NCI-H748 treated with DMSO at 0.1 percent for 48 hours (cell line): ENCODE data around the gene NLRC3.

ENCODE experiments used
- DNase-seq: peaks from one replicate; lab custom pipeline; 2025; lab: John Stamatoyannopoulos, UW

The NLRC3 gene

GRCh38 chr16:3598236-3598635 lies 21.0 kb upstream of the NLRC3 start:
- no peak for DNase-seq

DNA sequence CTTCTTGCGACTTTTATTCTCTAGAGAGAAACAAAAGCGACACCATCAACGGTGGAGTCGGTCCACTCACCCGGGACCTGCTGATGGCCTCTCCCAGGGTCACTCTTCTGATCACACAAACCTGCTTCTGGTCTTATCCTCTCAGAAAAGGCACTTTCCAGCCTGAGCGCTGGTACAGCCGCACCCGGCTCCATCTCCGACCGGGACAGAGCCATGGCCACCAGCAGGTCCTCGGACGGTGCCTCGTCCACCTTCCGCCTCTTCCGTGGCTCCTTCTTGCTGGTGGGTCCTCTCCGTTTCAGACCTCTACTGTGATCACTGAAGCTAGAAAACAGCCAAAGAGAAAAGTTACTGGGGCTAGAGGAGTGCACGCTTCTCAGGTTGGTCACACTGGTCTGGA lies 20.5 kb upstream of the NLRC3 start:
- no peak for DNase-seq

GRCh38 chr16:3597226-3597625 lies 20.0 kb upstream of the NLRC3 start:
- DNase-seq = no peak

DNA sequence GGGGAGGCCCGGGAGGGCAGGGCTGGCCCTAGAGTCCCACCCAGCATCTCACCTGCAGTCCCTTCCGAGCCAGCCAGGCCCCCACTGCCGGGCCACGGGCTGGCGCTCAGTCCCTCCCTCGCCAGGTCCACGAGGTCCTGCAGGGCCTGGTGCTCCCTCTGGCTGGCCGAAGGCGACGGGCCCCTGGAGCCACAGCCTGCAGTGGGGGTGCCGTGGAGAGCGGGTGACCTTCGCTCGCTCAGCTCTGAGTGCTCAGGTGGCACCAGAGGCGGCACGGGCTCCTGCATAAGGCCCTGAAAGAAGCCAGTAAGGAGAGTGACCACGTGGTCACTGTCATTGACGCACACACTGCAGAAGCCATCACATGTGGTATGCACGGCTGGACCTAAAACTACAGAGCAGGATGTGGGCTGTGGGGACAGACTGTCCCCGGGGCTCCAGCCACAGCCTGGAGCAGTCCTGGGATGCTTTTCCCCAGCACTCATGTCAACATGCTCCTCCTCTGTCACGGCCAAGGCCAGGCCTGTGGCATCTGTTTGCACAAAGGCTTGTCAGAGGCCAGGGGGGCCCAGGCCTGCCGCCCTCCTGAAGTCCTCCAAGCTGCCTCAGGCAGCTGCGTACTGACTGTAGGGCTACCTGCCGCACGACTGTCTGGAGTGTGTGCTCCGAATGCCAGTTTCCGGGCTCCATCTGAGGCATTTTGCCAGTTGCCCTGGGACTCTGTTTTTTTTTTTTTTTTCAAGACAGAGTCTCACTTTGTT lies 19.1 kb upstream of the NLRC3 start:
- no peak for DNase-seq

DNA sequence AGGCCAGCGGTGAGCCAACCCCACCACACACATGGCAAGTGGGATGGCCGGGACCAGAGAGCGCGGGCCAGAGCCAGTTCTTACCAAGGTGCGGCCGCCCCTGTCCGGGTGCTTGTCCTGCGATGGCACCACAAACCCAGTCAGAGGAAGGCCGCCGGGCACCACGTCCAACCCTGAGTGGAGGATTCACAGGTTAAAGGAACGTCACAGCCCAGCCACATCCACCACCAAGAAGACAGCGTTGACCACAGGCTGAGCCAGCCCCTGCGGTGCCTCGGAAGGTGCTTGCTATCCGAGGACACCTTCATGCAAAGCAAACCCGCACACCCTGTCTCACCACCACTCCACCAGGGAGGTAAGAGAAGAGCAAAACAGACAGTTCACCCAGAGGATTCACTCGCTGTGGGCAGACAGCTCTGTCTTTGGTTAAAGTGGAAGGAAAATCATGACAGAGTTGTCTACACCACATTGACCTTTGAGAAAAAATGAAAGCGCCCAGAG lies 18.4 kb upstream of the NLRC3 start:
- no peak for DNase-seq

- no peak for DNase-seq
These were observed 17.9 kb upstream of the NLRC3 start for GRCh38 chr16:3595110-3595486.

DNA sequence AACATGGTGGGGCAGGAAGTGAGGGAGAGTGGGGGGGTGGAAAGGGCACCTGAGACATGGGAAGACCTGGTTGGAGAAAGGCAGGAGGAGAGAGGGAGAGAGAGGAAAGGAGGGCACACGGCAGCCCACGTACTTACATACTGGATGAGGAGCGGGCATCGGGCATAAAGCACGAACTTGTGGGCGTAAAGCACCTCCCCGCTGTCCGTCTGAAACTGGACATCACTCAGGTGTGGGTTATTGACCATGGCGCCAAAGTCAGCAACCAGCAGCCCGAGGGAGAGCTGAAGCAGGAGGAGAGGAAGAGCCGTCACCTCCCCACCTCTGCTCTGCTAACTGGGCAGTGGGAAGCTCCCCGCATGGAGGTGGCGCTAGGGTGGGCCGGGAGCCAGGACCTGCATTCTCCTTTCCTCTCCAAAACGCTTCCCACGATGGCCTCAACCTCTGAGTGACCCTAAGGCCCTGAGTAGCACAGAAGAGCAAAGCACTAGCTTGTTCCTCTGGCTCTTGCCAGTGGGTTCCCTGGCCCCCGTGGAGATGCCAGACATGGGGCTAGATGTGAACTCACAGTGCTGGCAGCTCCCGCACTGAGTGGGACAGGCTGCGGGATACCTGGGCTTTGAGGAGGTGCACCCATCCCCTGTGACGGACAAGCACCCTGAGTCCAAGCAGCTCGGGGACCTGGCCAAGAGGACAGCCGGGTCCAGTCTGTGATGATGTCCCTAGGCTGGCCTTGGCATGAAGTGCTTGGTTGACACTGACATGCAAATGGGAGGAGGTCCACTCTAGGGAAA lies 17.3 kb upstream of the NLRC3 start:
- no peak for DNase-seq

DNA sequence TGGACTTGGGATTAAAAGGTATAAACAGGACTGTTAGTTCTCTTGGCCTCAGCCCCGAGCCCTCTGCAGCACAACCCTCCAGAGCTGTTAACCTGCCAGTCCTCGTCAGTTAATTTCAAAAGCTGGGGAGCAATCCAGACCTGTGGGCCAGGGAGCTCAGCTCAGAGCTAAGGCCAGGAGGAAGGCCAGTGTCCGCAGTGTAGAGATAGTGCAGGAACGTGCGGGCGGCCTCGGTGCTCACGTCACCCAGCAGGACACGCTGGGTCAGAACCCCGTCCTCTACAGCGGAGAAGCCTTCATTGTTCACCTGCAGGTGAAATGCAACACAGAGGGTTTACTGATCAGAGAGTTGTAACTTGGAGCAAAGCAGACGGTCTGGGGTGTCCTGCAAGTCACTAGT lies 15.4 kb upstream of the NLRC3 start:
- no peak for DNase-seq

DNA sequence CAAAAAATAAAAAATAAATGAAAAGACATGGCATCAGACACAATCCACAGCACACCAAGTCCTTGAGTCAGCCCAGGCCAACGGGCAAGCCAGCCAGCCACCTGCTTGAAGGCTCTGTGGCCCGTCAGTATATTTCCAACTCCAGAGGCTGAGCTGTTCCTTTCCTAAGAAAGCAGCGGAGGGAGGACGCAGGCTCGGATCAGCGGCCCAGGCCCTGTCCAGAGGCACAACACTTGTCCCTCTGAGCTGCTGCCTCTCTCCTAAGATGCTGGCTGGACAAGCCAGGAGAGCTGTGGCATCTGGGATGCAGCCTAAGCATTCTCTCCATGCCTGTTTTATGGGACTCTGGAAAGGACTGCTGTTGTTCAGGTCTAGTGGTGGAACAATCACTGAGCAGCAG lies 14.8 kb upstream of the NLRC3 start:
- DNase-seq = no peak

DNA sequence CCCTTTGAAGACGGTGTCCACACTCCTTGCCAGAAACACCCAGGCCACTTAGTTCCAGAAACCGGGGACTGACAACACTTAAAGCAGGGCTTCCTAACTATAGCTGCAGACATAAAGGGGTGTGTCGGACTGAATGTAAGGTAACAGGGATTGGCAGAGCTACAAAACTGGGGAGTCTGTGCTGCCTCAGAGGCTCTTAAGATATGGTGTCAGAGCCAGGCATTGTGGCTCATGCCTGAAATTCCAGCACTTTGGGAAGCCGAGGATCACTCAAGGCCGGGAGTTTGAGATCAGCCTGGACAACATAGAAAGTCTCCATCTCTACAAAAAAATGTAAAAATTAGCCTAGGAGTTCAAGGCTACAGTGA lies 14.2 kb upstream of the NLRC3 start:
- DNase-seq = no peak

DNA sequence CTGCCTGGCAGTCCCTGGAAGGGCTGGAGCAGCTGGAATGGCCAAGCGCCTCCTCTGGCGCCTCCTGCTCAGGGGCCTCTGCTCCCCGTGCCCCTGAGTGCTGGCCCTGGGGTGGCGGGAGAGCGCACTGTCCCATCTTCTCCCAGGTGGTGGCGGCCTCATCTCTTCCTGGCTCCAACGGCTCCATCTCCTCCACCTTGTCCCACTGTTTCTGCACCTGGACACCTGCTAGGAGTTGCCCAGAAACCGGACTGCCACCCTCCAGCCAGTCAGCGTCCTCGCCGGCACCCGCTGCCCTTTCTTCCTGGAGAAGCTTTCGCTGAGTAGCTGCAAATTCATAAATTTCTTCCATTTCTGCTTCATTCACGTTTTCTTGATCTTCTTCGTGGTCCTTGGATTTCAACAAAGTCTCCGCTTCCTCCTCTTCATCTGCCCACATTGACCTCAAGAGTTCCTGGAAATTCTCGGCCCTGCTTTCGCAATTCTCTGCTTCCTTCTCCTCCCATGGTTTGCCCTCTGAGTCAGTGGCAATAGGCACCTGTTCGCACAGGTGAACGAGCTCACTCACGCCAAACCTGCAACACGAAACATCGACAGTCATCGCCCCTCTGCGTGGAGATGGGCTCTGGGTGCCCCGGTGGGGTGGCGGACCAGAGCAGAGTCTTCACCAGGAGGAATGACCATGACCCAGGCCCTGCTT lies 13.7 kb upstream of the NLRC3 start:
- no peak for DNase-seq

DNA sequence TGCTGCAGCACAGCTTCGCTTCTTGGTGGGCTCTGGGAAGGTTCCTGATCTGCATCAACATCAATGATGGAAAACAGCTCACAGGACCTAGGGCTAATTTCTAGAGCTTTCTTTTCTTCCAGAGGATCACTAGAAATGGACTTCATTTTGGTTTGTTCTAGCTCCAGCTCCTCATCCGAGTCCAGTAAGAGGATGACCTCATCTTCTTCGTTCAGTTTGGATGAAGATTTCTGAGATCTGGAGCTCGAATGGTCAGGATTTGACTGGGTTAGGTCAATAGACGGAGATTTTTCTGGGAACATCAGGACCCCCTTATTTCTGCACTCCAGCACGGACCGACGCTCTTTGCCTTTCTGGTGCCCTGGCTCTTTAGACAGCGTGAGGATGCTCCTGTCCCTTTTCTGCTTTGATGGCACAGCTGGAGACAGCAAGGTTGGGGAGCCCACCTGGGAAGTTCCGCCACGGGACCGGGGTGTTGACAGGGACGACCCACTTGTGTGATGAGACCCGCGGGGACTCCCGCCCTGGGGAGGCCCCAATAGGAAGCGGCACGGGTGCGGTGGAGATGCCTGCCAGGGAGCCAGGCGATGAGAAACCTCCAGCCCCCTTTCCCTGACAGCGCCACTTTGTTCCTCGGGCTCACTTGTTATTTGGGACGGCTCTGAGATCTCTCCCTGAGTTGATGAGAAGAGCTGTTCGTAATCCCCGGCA lies 12.9 kb upstream of the NLRC3 start:
- DNase-seq = no peak

GRCh38 chr16:3589441-3589921 lies 12.3 kb upstream of the NLRC3 start:
- DNase-seq = no peak

- no peak for DNase-seq
These were observed 11.8 kb upstream of the NLRC3 start for GRCh38 chr16:3589001-3589400.

DNA sequence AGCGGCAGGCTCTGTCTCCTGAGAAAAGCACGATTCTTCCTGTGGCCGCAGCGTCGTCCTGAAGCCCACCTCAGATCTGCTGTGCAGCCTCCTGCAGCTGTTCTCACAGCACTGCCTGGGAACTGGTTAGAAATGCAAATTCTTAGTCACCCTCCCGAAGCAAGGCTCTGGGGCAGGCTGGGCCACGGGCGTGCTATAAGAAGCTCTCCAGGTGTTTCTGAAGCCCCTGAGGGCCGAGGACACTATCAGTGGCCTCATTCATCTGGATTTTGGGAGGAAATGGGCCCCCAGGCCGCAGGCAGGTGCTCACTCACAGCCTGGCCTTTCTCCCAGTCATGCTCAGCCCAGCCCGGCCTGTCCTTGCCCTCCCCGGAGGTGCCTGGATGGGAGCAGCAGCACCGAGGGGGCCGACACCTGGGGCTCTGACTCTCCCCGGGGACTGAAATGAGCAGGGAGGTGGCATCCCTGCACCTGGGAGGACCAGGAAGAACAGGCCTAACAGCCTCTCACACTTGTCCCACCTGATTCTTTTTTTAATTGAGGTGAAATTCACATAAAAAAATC lies 10.4 kb upstream of the NLRC3 start:
- no peak for DNase-seq

DNA sequence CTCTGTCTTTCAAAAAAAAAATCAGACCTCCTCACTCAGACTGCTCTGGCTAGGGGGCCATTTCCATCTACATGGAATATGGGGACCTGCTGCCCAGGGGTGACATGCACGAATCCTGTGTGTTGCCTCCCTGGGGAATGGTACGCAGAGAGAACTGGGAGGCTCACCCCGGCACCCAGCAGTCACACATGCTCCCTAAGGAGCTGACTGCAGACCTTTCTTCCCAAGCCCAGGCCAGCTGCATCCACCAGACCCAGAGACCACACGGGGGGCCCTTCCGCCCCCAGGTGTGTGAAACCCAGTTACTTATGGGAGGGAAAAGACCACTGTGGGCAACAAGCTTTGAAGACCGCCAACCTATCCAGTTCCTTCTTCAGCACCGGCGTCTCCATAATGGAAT lies 7.2 kb upstream of the NLRC3 start:
- no peak for DNase-seq

DNA sequence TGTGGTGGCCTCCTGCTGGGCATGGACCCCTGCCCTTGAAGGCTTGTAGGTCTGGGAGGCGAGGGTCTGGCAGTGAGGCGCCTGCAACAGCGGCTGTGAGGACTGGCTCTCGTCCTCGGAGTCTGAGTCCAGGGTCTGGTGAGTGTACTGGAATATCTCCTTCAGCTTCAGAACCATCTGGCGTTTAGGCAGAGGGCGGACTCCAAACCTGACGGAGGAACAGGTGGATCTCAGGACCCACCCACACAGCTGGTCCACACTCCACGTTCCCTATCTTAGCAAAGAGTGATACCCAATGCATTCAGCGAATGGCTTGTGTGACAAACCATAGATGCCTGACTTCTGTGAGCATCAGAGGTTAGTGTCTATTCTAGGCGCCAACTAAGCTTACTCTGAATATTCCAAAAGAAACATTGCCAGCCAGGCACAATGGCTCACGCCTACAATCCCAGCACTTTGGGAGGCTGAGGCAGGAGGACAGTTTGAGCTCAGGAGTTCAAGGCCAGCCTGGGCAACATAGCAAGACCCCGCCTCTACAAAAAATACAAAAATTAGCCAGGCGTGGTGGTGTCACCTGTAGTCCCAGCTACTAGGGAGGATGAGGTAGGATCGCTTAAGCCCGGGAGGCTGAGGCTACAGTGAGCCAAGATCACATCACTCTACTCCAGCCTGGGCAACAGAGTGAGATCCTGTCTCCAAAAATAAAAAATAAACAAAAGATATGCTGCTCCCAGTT lies 6.3 kb upstream of the NLRC3 start:
- no peak for DNase-seq

GRCh38 chr16:3582276-3583165 lies 5.3 kb upstream of the NLRC3 start:
- DNase-seq = no peak

- no peak for DNase-seq
These were observed 4.2 kb upstream of the NLRC3 start for GRCh38 chr16:3581392-3581791.

DNA sequence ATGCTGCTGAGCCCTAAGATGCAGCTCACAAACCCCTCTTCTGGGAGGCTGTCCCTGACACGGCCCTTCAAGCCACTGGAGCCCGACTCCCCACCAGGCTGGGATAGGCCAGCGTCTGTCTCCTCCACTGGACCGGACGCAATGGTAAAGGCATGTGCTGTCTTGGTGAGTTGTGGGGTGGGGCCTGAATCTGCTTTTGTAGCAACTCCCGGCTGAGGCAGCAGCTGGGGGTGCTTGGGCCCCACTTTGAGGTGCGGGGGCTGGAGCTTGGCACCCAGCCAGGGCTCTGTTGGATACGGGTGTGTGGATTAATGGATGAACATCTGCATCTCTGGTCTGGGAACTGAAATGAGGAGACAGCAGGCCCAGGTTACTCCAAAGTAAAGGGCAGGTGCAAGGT lies 3.5 kb upstream of the NLRC3 start:
- DNase-seq = no peak
